Measurements from ENCODE around the gene CREB1.

CREB1 gene

DNA sequence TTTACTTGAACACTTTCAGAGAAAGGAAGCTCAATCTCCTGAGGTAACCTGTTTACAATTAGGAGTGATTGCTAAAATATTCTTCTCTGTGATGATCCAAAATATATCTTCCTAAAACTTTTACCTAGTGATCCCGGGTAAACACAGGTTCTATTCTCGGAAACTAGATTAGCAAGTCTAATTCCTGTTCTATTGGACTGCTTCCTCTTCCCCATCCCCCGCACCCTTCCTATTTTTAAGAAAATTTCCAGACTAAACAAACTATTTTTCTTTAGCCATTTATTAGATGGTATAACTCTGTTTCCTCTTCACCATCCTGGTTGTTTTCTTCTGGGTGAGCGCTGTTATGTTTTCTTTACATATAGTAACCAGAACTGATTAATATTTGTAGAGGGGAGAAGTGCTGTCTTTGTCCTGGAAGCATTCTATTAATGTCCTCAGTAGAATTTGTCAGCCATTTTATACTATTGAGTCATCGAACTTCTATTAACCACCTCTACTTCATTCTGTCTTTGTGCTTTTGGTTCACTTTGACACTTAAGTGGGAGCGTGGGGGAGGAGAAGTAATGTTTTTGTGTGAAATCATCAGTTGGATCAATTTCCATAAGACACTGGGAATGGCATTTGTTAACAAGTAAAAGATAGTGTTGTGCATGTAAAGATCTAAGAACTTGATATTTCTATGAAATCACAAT, 31.8 kb downstream of the CREB1 start:
- no peak for DNase-seq (ENCODE audit: insufficient read length, low spot score)
- FAIRE-seq = no peak
- TF ChIP-seq, protein P1, sequence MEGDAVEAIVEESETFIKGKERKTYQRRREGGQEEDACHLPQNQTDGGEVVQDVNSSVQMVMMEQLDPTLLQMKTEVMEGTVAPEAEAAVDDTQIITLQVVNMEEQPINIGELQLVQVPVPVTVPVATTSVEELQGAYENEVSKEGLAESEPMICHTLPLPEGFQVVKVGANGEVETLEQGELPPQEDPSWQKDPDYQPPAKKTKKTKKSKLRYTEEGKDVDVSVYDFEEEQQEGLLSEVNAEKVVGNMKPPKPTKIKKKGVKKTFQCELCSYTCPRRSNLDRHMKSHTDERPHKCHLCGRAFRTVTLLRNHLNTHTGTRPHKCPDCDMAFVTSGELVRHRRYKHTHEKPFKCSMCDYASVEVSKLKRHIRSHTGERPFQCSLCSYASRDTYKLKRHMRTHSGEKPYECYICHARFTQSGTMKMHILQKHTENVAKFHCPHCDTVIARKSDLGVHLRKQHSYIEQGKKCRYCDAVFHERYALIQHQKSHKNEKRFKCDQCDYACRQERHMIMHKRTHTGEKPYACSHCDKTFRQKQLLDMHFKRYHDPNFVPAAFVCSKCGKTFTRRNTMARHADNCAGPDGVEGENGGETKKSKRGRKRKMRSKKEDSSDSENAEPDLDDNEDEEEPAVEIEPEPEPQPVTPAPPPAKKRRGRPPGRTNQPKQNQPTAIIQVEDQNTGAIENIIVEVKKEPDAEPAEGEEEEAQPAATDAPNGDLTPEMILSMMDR (IDR thresholded peaks at IDR 0.05; ENCODE audit: insufficient read depth, missing control alignments) = no peak

DNA sequence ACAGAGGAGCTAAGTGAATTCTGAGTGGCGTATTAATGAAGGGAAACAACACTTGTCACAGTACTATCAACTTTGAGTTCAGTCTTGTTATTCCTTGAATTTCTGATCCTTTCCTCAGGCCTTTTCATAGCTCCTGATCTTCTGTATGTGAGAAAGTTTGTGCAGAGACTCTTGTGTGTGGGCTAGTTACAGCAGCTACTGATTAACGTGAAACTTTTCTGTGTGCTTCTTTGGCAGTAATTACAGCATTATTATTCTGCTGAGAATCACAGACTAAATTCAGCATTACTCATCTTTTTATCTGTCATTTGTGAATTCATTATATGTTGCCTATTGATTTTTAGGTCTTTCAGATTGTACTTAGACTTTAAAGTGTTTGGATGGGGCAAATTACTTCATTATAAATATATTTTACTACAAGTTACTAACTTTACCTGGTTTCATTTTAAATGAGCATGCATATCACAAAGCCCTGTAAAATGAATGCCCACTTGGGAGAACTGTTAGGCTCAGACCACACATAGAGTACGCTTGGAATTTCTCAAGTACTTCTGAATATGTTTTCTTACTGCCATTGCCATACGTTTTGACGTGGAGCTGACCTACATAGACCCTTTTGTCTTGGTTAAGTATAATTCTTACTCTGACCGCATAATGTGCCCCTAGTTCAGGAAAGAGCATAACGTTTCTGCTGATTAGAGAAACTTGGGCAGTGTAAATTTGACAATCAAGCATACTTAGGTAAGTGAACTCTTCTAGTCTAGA, 36.2 kb downstream of the CREB1 start:
- DNase-seq (ENCODE audit: insufficient read length, low spot score) (no peak), FAIRE-seq (no peak)
- TF ChIP-seq, protein P1 (IDR thresholded peaks at IDR 0.05; ENCODE audit: insufficient read depth, missing control alignments) = no peak

DNA sequence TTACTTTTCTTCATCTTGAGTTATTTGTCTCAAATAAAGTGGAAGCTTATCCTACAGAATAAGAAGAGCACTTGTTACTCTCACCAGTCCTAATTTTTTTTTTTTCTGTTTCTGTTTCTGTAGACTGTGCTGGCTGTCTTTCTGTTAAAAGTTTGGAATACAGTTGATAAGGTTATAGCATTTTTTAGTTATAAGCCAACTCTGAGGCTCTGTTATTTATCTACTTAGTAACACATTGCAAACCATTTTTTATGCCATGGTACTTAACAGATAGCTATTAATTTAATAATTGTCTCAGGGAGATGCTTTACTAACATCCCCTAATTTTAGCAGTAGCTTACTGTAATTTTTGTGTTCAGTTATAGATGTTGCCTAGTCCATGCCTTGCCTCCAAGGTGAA, 37.9 kb downstream of the CREB1 start:
- FAIRE-seq = no peak
- TF ChIP-seq, protein P1 (IDR thresholded peaks at IDR 0.05; ENCODE audit: insufficient read depth, missing control alignments) = no peak
- no peak for DNase-seq (ENCODE audit: insufficient read length, low spot score)

DNA sequence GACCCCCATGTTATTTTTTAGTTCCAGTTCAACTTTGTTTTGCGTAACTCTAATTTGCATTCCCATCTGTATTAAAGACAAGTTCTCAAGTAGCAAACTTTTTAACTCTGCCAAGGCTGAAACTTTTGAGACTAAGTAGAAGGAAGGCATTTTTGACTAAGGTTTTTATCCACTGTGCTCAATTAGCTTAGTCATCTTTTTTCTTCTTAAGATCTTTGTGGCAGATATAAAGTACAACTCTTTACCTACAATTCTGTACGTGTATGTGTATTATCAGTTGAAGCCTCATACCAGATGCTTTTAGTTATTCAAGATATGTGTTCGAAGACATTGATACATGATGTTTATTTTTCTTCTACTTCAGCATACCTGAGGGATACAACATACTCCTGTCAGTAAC, 41.6 kb downstream of the CREB1 start:
- TF ChIP-seq, protein P1 (IDR thresholded peaks at IDR 0.05; ENCODE audit: insufficient read depth, missing control alignments) = no peak
- FAIRE-seq (no peak), DNase-seq (ENCODE audit: insufficient read length, low spot score) (no peak)

DNA sequence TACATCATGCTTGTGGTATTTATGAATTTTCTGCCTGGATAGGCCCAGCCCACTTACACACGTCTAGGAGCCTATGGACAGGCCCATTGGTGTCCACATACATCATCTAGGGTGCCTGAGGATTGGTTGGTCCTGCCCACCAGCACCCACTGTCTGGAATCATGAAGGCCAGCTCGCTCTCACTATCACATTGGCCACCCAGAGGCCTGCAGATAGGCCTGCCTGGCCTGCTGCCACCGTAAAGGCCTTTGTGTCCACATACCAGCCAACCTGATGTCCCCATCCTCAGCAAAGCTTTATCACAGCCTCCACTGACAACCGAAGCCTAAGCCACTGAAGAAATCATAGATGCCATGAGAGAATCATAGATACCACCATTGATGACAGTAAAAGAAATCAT, 55.2 kb downstream of the CREB1 start:
- no peak for DNase-seq (ENCODE audit: insufficient read length, low spot score)
- TF ChIP-seq, protein P1 (IDR thresholded peaks at IDR 0.05; ENCODE audit: insufficient read depth, missing control alignments) = no peak
- no peak for FAIRE-seq

DNA sequence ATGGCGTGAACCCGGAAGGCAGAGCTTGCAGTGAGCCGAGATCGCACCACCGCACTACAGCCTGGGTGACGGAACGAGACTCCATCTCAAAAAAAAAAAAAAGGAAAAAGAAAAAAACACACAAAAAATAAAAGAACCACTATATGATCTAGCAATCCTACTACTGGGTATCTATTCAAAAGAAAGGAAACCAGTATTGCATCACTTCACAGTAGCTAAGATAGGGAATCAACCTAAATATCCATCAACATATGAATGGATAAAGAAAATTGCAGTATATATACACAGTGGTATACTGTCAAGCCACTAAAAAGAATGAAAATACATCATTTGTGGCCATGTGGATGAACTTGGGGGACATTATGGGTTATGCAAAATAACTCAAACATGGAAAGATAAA, 57.5 kb downstream of the CREB1 start:
- DNase-seq (ENCODE audit: insufficient read length, low spot score) (no peak), FAIRE-seq (no peak)
- TF ChIP-seq, protein P1 (IDR thresholded peaks at IDR 0.05; ENCODE audit: insufficient read depth, missing control alignments) = no peak

DNA sequence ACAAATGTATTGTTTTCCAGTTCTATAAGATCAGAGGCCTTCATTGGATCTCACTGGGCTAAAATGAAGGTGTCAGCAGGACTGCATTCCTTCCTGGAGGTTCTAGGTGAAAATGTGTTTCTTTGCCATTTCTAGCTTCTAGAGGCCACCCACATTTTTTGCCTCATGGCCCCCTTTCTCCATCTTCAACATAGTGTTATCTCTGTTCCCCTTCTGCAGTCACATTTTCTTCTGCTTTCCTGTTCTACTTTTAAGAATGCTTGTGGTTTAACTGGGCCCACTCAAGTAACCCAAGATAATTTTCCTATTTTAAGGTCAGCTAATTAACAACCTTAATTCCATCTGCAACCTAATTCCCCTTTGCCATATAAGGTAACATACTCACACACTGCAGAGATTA, 59.4 kb downstream of the CREB1 start:
- no peak for DNase-seq (ENCODE audit: insufficient read length, low spot score)
- TF ChIP-seq, protein P1 (IDR thresholded peaks at IDR 0.05; ENCODE audit: insufficient read depth, missing control alignments) = no peak
- FAIRE-seq = no peak

Measured in D721Med (cell line).